ENCODE data around the gene LDB2. TPM values are rescaled to one million over a fixed set of nuclear protein-coding genes. Genes with fewer than 3 reads are reported as not detected.

LDB2 gene
- total RNA-seq, 1 donor from 2014 or later = 53.2 TPM

DNA sequence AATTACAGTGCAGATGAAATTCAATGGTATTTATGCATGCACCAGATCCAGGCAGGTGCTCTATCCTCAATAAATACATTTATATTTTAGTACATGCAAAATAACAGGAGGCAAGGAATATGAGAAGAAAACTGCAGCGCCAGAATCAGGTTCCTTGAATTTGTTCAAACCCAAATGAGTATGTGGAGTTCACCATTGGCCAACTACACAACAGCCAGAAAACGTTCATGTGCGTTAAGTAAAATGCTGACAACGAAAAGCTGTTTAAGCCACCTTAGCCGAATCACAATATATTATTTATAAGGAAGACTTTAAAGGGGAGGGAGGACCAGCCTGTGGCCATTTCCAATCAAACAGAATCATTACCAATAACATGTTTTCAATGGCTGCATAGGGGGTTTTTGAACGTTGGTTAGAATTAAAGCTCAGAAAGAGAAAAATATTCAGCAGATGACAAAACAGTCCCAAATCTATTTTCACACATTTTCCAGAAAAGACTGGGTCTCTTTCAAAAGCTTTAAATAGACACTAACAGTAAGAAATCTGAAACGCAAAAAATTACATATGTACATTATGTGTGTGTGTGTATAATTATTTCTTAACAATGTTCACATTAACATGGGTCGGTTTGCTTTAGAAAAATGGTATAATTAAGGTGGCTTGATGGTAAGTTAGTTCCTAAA lies 171.9 kb downstream of the LDB2 start:
- no peak for DNase-seq (ENCODE audit: low spot score)

DNA sequence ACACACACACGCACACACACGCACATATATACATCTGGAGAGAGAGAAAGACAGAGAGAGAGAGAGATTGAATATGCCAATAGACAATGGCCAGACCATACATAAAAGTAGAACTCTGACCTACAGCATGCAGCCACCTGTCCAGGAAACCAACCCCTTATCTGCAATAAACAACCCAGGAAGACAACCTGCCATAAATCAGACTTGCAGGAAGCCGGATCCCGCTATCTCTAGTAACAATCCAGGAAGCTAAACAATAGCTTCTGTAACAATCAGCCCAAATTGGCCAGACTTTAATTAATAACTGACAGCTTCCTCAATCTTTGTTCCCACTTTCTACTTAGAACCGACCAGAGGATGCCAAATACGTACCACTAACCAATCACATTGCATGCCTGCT lies 173.2 kb downstream of the LDB2 start:
- no peak for DNase-seq (ENCODE audit: low spot score)

DNA sequence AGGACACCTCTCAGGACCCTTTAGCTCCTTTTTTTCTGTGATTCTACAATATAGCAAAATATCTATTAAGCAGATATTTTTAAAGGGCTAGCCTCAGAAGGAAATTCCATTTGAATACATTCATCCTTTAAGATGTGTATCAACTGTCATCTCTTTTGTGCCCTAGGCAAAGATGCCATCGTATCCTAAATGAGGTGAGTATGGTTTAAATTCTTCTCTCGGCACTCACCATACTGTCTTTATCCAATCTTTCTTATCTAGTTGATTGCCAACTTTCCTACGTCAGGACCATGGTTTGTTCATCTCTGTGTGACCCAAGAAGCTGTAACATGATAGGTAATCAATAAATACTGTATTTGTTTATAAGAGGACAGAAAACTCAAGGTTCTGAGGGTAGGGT lies 176.0 kb downstream of the LDB2 start:
- DNase-seq (ENCODE audit: low spot score) = no peak

DNA sequence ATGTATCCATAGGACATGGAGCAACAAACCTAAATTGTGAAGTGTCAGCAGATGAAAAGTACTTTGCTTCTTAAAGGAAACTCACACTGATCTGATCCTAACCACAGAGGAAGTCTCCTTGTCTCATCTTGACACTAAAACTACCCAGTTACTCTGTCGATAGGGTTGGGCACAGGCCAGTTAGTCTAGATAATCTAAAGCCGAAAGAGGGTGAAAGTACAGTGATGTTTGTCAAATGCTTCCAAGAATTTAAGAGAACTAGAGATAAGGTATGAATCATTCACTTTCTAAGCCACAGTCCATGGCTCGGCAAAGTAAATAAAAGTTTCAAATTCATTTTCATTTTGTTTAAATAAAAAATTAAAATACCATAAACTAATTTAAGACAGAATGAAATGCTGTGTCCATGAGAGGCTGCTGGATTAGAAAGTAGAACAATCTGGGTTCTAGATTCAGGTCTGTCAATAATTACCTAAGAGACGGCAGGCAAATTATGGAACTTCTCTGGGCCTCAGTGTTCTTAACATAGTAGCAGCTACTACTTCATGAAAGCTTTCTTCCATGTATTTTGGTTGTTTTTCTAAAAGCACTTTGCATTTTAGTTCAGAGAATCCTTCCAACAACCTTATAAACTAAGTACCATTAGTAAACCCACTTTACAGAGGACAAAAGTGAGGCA lies 176.7 kb downstream of the LDB2 start:
- DNase-seq (ENCODE audit: low spot score) = no peak

DNA sequence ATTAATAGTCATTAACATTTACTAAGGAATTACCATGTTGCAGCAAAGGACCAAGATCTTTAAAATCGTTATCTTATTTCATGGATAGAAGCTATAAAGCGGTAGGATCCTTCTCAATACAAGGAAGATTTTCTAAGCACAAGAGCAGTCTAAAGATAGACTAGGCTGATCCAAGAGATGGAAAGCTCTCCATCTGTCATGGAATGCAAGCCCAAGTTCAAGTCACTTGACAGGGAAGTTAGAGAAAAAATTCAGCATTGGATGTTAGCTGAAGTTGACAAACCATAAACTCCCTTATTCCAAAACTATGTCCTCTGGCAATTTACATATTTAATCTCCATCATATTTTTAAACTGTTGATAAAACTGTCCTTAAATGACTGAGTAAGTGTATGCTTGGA lies 177.7 kb downstream of the LDB2 start:
- no peak for DNase-seq (ENCODE audit: low spot score)

DNA sequence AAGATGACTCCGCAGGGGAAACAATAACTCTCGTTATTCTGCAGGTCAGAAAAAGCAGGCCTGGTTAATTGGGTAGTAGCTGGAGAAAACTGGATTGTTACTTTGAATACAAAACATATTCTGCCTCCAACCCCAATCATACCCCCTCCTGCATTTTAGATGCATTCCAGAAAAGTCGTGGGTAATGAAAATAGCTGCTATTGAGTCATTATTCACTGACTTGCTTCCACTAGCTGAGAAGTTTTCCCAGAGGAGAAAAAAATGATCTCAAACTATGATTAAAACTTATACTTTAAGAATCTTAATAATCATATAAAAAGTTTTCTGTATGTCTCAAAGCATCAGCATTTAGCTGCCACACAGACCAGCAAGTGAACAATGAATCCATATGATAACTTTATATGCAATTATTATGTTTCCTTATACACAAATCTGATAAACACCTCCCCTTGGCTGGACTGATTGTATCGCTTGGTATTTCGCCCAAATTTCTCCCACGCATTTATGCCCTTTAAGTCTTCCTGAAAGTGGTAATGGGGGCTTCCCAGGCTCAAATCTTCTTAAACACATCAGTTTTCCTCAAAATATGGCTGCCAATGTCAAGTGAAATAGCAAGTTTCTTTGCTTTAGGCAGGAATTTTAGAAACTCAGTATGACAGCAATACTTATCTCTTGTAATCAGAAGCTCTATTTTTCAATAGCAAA lies 181.0 kb downstream of the LDB2 start:
- no peak for DNase-seq (ENCODE audit: low spot score)

DNA sequence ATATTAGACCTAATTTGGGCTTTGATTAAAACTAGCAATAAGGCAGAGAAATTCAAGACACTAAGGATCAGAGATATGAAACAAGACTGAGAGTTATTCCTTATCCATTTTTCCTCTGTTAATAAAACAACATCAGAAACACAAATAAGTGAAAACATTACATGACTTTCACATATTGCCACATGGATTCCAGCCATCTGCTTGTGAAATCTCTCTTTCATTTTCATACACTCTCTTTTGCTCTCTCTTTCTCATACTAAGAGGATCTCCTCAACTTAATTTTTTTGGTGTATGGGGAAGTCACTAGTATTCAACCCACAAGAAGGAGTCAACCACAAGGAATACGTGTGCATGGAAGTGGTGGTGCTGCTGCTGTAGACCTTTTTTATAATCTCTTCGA lies 183.0 kb downstream of the LDB2 start:
- DNase-seq (ENCODE audit: low spot score) = no peak

DNA sequence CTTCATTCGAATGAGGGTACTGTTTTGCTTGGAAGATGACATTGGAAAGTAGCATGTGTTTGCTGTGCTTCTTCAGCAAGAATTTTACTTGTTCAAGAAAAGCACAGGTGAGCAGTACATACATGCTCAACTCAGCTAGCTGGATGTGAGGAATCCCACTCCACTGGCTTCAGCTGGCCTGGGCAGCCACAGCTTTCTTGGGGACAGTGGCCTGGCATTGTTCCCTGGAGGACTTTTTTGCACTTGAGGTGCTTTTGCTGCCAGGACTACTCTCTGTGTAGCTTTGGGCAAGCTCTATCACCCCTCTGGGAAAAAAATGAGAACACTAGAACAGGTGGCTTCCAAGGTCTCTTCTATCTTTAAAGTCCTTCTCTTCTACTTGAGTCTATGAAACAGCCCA lies 184.3 kb downstream of the LDB2 start:
- no peak for DNase-seq (ENCODE audit: low spot score)

DNA sequence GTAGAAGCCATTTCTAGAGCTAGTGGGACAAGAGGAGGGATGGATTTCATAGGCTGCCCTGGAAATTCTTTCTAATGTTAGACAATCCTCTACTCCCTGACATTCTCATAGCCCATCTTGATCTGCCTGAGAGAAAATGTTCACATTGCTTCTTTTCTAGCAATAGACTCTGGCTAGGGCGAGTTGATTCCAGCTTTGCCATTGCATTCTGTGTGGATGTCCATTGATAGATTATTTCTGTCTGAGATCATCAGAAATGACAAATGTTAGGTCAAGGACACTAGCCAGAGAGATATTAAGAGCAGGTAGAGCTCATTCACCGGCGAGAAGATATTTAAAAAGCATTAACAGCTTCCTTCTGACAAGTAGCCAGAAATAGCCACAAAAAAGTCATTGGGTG lies 184.7 kb downstream of the LDB2 start:
- DNase-seq (ENCODE audit: low spot score) = no peak

DNA sequence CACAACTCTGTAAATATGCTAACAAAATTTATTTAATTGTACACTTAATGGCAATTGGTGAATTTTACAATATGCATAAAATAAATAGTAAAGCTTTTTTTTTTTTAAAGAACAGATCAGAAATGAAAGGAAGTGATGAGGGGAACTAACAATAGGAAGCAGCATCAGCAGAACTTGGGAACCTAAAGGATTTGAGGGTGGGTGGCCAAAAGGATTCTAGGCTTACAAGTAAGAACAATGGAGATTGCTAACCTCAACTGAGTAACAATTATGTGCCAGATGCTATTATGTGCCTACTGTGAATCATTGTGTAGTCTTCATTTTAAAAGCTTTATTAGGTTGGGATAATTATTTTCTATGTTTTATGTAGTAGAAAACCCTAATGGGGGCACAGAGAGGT lies 185.2 kb downstream of the LDB2 start:
- DNase-seq (ENCODE audit: low spot score) = no peak

DNA sequence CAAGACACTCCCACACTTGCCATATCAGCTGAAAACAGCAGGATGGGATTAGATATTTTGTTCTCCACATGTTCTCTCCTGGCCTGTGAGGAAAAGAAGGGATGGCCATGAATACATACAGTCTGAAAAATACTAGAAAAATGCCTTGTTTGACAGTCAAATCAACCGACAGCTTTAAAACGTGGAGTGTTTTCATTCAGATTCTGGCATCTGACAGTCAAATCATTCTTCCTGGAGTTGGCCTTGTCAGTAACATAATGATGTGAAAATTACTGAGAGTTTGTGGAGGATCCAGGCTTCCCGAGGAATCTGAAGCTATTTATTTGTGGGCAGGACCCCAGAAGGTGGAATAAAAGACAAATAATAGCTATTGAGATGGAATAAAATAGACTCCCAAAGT lies 188.2 kb downstream of the LDB2 start:
- DNase-seq (ENCODE audit: low spot score) = no peak

DNA sequence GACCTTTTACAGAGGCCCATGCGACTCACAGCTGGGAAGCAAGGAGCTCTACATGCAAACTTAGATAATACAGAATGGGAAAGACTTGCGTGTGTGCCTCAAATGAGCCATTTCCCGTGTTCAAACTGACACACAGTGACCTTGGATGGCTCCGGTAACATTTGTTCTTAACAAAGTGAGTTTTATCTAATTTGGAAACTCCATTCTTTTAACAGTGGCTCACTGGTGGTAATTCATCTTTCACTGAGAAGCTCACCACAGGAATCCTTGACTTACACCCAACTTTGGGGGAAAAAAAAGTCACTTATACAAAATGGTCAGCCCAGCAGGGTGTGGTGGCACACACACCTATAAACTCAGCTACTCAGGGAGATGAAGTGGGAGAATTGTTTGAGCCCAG lies 190.6 kb downstream of the LDB2 start:
- no peak for DNase-seq (ENCODE audit: low spot score)

DNA sequence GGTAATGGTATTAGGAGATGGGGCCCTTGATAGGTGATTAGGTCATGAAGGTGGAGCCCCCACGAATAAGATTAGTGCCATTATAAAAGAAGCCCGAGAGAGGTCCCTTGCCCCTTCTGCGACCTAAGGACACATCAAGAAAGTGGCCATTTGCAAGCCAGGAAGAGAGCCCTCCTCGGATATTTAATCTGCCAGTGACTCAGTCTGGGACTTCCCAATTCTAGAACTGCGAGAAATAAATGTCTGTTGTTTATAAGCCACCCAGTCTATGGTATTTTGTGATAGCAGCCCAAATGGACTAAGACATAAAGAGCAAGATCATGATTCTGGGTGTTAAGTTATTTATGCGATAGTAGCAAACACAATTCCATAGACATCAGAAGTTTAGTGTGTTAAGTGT lies 192.2 kb downstream of the LDB2 start:
- DNase-seq (ENCODE audit: low spot score) = no peak

DNA sequence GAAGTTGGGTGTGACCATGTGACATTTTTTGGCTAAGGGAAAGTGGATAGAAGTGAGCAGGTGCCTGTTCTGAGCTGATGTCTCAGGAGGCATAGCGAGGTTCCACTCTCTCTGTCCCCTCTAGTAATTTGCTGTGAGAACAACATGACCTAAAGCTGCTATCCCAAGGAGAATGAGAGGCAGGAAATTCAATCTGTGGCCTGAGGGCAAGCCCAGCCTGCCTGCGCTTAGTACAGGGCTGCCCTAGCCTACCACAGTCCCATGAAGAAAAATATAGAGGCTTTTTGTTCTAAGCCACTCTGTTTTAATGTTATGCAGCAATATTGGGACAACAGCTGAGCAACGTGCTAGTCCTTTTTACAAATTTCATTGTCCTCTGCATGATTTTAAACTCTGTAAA lies 193.1 kb downstream of the LDB2 start:
- DNase-seq (ENCODE audit: low spot score) = no peak

DNA sequence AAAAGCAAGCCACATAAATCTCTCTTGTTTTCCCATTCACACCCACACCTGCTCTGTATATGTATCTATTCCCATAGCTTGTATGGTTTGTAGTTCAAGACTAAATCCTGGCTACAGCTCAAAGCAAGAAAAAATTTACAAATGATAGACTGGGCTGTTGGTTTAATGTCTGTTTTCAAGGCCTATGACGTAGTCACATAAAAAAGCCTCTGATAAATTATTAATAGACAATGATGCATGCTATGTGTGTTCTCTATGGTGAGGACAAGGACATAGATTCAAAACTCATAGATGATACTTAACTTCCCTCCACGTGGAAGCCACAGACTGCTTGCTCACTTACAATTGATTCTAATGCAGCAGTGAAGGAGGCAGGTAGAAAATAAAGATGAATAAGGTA lies 194.0 kb downstream of the LDB2 start:
- DNase-seq (ENCODE audit: low spot score) = no peak

DNA sequence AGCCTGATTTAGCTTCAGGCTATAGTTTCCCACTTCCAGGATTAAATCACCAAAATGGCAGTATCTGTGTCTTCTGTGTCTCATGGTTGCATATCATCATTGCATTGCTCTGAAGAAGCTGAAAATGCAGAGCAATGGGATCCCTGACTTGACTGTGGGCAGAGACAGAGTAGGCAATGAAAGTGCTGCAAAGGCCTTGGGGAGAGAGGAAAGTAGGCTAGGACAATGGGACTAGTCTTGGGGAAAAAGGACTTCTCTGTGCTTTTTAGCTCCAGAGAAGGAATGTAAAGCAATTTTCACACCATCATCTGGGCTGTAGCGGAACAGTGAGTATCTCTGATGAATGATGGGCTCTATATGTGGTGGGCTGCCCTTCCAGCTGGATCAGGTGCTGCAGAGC lies 202.5 kb downstream of the LDB2 start:
- DNase-seq (ENCODE audit: low spot score) = no peak

DNA sequence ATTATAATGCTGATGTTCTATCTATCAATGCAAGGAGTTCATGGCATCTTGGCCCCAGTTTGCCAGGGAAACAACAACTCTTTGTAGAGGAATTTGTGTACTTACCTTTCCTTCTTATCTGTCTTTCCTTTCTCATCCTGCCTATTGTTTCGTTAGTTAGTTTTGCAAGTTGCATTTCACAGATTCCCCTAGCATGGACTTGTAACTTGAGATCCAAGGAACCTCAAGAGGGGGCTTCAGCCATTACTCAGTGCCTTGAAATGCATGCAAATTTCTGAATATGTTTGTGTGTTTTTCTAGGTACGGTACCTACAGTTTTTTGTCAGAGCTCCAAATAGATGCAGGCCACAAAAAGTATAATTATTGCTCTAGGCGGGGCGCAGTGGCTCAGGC lies 203.6 kb downstream of the LDB2 start:
- DNase-seq (ENCODE audit: low spot score) = no peak

DNA sequence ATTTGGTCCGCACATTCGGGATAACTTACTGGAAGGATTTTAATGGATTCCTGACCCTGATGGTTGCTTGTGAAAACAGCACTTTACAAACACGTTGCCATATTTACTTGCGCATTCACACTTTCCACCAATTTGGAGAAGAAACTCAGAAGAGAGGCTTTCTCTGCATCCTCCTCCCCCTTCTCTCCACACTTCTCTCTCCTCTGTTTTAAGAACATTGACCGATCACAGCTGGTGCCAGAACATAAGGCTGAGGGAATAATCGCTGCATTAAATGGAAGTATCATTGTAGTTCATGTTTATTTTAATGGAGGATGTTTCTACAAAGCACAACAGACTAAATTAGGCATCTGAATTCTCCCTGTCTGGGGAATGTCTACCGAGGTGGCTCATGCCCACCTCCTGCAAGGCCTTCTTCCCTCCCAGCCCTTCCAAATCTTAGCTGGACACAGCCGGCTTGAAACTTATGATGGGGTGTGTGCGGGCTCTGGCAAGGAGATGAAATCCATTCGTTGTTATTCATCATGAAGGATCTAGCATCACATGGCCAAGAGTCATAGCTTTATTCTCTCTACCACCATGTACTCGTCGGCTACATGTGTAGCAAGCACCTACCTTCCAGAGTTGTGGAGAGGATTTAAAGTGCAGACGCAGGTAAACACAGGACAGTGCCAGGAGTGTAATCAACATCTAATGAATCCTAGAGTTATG lies 204.1 kb downstream of the LDB2 start:
- DNase-seq (ENCODE audit: low spot score) = no peak

DNA sequence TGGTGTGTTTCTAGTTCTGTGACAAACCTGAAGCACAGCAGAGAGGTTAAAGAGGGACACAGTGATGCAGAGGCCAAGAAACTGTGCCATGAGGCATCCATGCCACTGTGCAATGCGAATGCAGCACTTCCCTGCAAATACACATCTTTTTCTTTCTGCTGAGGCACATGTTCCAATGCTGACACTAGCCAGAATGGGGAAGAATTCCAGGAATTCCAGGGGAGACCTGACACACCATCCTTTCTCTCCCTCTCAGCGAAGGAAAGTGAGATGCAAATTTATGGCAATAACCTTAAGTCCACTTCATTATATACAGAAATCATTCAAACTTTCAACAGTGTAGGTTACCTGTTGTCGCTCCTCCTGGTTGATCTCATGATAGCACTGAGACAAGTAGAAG lies 204.8 kb downstream of the LDB2 start:
- DNase-seq (ENCODE audit: low spot score) = no peak

DNA sequence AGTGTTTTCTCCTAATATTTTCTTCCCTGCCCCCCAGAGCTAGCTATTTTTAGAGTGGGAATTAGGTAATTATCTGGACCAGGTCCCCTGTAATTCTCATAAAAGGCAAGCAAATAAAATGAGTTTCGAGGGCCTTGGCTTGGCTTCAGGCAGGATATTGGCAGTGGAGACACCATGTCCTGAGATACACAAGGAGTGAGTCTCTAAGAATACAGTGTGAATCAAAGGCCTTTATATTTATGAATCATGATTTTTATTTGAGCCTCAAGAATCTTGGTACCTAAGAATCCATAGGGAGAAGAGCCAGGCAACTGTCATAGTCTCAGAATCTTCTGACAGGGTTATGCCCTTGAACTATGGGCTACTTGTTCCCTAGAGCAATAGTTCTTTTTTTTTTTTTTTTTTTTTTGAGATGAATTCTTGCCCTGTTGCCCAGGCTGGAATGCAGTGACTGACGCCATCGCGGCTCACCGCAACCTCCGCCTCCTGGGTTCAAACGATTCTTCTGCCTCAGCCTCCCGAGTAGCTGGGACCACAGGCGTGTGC lies 205.4 kb downstream of the LDB2 start:
- DNase-seq (ENCODE audit: low spot score) = no peak

DNA sequence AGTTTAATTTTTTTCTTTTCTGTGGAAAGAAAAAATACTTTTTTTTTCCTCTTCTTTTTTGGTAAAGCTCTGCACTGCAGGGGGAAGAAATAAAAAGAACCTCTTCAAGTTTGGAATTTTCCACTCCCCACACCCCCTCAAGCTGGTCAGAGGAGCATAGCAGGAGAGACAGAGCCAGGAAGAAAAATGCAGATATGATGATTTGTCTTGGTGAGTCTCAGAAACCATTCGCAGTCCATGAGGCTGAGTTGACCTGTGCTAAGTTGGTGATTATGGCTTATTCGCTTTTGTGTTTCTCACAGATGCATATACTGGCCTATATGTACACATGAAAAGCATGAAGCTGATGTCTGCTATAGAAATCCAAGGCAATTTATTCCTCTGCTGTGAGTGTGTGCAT lies 205.9 kb downstream of the LDB2 start:
- DNase-seq (ENCODE audit: low spot score) = no peak

DNA sequence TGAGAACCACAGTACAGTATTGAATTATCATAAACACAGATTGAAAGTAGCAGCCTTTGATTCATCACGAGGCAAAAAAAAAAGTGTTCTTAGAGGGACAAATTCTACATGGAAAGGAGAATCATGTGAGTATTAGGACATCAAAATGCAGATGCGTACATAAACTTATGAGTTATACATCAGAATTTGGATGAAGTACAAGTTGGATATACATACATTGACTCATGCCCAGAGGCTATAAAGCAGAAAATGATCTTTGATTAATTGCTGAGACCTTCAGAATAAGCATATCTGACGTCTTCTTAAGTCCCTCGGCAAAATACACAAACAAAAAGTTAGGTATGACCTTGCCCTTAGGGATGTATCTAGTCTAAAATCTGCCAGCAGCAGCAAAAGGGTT lies 206.4 kb downstream of the LDB2 start:
- DNase-seq (ENCODE audit: low spot score) = no peak

All from mesenteric fat pad (tissue), 1 donor.